Esophagus squamous epithelium (tissue), 4 donors: ENCODE data around the gene PSMB10.
"Not testable (repeated sequence)": the region's sequence is repeated elsewhere in the genome, so short reads cannot be mapped to it uniquely, and the experiment has no call there.

ENCODE experiments used
- CTCF ChIP-seq, 6 experiments: fragments of 450-650 bp in 4 of 6; fragments of 200-600 bp in 2 of 6; sonication (generic) in 2 of 6; IDR thresholded peaks; one replicate each; pipeline ENCODE4 v1.5.1; 2016 to 2019; ENCODE audit warnings: antibody characterized with exemption in 6 of 6, mild to moderate bottlenecking in 4 of 6, moderate library complexity in 4 of 6
- POLR2A ChIP-seq, 4 donors: fragments of 450-650 bp; IDR thresholded peaks; one replicate each; pipeline ENCODE4 v1.6.1; 2017; ENCODE audit warnings: antibody characterized with exemption in 4 of 4, mild to moderate bottlenecking in 4 of 4, moderate library complexity in 3 of 4

- TF ChIP-seq CTCF, POLR2A (IDR thresholded peaks at IDR 0.05): not testable (repeated sequence)
Measured at GRCh38 chr16:67937713-67938112, 1.1 kb upstream of the PSMB10 start.
